CD1c-positive myeloid dendritic cell (primary cell): Measurements from ENCODE around the gene COL6A1.
"Not testable (repeated sequence)": the region's sequence is repeated elsewhere in the genome, so short reads cannot be mapped to it uniquely, and the experiment has no call there.

ENCODE experiments used
- DNase-seq: peaks from one replicate; pipeline ENCODE4 v3.0.0-alpha.2; 2016; ENCODE audit errors: extremely low spot score

COL6A1 gene

DNA sequence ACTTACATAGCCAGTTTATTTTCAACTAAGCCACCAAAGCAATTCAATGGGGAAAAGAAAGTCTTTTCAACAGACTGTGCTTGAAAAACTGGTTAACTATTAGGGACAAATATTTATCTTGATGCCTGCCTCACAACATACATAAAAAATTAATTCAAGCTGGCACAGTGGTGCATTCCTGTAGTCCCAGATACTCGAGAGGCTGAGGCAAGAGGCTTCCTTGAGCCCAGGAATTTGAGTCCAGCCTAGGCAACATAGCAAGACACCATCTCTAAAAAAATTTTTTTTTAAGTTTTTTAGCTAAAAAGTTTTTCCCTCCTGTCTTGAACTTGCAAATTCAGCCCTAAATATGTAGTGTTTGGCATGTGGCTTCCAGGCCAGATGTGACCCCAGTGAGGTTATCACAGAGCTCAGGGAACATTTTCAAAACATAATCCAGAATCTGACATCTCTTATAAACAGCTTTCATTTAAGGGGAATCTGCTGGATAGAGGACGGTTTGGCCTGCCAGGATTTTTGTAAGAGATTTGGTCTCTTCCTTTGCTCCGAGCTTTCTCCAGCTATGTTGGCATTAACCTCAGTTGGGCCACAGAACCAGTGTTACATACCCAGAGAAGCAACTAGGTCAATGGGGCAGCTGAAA, 46.4 kb downstream of the COL6A1 start:
- no peak for DNase-seq

DNA sequence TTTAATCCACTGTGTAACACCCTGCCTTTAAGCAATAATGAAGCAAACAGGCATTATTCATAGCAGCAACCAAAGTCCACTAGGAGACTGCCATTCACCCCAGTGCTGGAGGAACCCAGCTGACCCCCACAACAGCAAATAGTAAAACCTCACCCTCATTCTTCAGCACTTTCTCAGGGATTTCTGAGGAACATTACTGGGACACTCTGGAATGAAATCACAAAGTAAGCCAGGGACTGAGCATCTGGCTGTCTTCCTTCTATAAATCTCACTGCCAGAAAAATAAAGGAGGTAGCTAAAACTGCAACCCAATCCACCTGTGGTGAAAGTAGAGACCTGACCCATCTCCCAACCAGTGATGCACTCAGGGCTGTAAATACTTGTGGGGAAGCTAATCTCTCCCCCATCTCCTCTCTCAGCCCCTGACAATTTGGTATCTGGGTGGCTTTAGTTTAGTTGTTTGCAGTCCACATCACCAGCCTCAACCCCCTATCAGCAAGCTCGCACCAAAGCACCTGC, 47.1 kb downstream of the COL6A1 start:
- DNase-seq = no peak

DNA sequence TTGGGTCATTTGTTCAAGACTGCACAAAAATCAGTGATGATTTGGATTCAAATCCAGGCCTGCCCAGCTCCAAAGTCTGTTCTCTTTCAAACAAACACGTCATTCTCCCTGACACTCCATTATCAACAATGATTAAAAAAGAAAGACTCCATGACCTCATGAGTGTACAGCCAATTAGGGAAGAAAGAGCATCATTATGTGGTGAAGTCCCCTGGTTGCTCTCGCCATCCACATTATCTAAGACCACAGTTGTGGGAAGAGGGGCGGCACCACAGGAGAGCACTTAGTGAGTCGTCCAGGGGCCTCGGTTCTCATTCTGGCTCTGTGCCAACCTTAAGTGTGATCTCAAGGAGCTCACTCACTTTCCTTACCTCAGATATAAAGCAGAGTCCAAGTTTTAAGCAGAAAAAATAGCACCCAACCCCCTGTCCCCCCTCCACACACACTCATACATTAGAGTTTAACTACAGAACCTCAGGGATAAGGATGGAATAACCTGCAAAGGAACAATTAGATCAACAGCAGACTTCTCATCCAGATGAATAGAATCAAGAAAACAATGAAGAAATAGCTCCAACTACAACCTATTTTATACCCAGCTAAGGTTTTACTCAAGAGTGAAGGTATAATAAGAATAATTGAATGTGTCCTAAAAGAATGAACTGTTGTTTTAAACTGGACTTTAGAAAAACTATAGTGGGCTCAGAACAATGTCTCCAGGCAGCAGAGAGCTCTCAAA, 47.8 kb downstream of the COL6A1 start:
- DNase-seq = no peak

DNA sequence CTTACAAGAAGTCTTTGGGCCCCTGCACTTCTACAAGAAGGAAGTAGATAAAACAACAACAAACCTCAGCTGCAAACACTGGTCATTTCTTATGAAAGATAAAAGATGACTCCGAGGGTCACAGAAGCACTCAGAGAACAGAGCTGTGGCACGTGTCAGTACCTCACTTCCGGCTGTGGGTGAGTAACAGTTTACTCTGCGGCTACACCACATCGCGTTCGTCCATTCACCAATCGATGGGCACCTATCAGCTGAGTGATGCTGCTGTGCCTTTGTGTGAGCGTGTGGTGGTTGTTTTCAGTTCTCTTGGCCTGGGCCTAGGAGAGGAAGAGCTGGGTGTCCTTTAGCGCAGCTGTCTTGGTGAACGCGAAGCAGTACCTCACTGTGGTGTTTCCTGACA, 49.9 kb downstream of the COL6A1 start:
- DNase-seq = peak; percentile 3

DNA sequence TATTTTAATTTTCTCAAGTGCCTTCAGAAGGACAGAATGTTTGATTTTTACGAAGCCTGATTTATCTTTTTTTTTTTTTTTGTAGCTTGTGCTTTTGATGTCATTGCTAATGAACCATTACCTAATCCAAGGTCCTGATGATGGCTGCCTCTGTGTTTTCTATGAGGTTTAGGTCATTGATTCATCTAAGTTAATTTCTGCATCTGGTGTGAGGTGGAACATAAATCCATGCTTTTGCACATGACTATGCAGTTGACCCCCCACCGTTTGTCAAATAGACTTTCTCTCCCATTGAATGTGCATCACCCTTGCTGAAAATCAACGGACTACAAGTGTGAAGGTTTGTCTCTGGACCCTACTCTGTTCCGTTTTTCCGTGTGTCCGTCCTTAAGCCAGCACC, 50.5 kb downstream of the COL6A1 start:
- no peak for DNase-seq

DNA sequence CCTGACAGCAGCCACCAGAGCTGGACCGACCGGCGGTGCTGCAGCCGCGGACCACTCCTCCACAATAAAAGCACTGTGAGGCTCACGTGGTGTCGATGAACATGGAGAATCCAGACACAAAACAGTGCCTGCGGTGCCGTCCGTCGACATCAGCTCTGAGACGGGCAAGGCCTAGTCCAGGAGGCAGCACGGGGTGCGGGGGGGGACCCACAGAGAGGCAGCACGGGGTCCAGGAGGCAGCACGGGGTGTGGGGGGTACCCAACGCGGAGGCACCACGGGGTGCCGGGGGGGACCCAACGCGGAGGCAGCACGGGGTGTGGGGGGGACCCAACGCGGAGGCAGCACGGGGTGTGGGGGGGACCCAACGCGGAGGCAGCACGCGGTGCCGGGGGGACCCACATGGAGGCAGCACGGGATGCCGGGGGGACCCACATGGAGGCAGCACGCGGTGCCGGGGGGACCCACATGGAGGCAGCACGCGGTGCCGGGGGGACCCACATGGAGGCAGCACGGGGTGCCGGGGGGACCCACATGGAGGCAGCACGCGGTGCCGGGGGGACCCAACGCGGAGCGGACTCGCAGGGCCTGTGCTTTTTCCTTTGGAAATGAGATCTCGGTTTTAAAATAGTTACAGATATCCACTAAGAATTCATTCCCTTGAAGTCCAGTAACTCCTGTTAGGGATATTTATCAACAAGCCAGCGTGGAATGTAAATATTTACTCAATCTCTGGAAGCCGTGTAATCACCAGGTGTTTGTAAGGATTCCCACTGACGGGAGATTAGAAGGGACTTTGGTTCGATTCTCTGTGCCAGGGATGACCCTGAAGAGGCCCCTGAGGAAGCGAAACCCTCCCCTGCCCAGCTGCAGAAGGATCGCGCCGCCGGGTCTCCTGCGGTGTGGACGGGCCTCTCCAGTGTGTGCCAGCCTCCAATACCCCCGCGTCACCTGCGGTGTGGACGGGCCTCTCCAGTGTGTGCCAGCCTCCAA, 52.1 kb downstream of the COL6A1 start:
- no peak for DNase-seq

DNA sequence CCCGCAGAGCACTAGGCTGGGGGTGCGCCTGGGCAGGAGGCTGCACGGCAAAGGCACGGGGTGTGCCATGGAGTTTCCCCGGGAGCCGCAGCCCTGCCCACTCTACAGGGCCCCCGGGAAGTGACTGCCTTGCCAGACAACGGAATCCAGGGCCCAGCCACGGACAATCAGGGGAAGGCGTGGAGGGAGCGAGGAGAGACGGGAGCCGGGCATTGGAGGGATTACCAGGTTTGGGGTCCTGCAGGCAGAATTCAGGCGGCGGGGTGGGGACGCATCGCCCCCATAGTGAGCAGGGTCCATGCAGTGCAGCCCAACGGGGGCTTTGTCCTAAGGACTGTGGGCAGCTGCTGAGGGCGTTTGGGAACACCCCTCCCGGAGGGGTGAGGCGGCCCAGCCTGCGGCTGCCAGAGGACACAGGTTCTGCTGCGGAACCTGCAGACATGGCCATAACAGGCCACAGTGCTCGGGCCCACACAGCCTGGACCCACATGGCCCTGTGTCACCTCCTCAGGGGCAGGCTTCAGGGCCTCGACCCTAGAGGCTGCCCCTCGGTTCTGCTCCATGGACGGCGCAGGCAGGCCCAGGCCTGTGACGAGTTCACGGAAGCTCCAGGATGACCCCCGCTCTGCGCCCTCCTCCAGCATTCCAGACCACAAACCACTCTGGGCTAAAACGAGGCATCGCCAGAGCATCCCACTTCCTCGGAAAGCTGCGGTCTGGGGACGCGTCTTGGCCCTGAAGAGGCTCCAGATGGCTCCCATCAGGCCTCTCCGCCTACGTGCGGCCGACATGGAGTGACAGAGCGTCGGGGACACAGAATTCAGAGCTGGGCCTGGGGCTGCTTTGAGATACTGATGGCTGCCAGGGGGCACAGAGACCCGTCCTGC, 54.5 kb downstream of the COL6A1 start:
- no peak for DNase-seq

DNA sequence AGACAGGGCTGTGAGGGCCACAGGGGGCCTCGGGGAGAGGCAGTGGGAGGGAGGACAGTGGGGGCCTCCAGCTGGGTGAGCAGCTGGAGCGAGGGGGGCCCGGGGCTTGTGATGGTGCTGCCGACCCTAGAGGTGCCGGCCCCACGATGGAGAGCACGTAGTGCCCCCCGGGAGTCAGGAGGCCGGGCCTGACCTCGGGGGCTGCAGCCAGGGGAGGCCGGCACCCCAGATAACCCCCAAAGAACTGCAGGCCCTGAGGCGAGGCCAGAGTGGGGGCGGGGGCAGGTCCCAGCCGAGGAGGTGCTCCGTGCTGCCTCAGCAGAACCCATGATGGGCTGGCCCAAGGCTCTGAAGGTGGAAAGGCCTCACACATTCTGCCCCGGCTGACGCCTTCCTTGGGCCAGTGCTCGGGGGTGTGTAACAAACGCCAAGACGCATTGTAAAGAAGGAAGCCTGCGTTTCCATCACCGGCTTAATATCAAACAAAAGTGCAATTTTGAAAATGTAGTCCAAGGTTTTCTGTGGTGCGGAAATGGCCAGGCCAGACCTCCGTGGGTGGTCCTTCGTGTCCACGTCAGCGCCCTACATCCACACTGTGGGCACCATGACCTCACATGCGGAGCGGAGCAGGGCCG, 55.2 kb downstream of the COL6A1 start:
- DNase-seq = no peak

DNA sequence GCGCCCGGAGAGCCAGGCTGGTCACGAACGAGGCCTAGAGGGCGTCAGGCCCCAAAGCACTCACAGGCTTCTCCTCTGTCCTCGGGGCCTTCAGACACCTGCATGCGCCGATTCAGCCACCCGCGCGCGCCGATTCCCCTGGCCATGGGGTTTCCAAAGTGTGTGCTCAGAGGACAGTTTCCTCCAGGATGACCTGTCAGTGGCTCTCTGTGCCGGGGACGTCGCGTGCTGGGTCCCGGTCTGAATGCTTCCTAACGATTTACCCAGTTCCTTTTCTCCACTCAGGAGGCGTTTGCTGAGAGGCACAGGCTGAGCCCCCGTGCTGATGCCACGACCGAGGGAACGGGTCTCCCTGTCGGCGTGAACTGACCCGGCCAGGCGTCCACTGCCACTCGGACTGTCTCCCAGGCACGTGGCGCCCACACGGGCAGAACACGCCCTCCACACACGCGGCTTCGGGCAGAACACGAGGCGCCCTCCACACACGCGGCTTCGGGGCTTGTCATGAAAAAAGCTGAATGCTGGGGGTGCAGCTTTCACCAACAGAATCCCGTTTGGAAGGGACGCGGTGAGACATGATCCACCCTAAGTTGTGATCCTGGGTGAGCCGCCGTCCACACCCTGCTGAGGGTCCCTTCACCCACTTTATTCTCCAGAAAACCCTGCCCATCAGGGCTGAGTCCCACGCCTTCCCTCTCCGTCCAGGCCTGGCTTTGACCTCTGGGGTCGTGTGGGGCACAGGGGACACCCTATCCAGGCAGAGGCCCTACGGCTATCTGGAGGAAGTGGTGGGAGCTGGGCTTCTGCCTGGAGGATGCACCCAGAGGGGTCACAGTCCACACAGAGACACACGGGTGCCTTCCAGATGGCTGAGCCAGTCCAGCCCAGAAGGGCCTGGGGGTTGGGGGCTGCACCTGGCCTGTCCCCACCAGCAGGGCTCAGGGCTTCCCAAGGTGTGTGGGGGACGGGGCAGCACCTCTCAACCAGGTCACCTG, 56.1 kb downstream of the COL6A1 start:
- DNase-seq = no peak

DNA sequence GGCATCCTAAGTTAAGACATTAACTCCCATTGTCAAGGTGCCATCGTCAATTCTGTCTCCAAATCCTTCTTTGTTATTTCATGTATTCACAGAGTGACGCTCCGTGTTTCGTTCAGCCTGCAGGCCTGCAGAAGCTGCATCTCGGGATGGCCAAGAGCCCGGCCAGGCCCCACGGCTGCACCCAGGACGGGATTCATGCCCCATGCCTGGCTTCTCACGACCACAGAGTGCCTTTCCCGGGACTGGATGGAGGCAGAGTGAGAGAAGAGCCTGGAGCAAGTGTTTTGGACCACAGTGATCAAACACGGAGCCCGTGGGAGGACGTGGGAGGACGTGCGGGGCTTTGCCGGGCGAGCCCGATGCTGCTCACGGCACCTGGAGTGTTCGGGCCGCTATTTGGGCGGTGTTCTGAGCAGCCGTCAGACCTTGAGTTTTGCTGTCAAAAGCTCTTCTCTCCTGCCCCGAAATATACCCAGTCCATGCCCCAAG, 56.8 kb downstream of the COL6A1 start:
- DNase-seq = no peak

DNA sequence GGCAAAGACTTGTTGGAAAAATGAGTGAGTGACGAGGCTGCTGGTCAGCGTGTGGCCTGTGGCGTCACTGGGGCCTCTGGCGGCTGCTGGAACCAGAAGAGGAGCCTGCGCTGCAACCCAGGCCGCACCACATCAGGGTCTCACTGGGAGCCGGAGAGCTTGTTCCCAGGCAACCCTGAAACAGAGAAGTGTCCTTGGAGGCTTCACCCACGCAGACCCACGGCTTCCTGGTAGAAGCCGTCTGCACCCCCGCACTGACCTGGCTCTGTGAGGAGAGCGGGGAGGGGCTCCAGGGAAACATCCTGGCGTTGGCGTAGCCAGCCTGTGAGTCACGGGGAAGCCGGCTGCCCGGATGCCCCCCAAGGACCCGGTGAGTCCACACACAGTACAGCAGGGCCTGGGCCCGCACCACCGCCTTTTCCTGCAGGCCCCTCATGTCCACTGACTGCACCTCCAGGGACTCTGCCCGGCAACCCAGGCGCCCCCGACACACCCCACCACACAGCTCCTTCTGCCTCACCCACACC, 57.4 kb downstream of the COL6A1 start:
- no peak for DNase-seq

DNA sequence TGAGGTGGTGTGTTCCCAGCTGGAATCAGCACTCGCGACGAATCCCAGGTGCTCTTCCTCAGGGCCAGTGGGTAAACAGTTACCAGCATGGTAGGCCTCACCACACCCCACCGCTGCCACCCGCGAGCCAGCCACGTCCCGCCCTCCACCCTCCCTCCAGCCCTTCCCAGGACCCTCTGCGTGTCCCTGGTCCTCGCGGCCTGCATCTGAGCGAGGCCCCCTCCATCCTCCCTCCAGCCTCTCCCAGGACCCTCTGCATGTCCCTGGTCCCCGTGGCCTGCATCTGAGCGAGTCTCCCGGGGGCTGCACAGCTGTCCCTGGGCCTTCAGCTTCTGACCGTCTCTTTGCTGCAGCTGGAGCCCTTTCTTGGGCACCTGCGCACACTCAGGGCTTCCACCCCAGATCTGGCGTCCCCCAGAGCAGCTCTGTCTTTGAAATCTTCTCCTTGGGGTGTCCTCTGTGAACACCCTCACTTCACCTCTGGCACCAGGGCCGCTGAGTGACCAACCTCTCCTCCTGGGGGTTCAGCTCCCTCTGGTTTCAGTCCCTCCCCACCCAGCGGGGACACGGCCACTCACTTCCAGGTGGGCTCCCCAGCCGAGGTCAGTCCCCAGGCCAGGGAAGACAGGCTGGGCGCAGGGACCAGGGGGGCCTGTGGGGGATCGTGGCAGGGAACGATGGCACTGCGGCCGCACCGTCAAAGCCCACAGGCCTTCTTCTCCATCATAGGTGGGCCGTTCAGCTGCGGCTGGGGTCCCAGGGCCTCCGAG, 58.5 kb downstream of the COL6A1 start:
- DNase-seq = no peak

DNA sequence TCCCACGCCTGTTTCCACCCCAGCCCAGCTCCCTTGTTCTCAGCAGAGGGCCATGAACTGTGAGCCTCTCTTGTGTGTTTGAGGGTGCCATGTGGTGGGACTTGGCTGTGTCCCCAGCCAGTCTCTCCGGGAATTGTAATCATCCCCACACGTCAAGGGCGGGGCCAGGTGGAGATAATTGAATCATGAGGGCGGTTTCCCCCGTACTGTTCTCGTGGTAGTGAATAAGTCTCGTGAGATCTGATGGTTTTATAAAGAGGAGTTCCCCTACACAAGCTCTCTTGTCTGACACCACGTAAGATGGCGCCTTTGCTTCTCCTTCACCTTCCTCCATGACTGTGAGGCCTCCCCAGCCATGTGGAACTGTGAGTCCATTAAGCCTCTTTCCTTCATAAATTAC, 59.1 kb downstream of the COL6A1 start:
- DNase-seq = no peak

DNA sequence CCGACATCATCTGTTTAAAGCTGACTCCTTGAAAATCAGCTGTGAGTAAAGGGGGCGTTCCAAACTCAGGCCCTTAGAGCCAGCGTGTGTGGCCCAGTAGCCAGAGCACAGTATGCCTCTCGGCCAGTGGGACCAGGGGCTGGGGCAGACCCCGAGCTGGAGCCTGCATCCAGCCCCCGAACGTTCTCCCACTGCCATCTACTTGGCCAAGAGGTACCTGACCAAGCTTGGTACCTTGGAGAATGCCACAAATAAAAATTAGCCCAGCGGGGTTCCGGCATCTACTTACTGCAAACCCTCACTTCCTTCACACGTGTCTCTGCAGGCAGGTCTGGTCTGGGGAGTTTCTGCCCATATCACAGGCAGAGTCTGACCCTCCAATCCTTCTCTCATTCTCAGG, 59.6 kb downstream of the COL6A1 start:
- no peak for DNase-seq

DNA sequence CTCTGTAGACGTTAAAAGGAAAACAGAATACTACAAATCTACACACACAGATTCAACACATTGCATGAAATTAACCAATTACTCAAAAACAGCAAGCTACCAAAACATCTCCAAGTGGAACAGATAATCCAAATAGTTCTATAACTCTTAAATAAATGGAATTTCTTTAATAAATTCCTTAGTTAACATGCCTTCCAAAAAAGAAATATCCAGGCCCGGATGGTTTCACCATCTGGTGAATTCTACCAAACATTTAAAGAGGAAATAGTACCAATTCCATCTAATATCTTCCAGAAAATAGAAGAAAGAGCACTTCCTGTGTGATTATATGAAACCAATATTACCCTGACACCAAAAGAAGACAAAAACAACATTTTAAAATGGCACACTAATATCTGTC, 63.6 kb downstream of the COL6A1 start:
- no peak for DNase-seq

DNA sequence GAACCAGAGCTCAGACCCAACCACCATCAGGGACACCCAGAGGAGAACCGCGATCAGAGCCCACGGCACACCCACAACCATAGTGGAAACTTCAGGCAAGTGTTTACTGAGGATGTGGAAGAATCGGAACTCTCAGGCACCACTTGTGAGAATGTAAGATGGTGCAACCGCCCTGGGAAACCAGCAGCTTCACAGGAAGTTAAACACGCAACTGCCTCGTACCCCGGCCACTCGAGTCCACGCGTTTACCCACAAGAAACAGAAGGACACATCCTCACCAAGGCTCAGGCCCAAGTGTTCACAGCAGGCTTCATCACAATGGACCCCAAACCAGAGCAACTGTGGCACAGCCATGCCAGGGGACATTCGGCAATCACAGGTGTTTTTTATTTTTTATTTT, 64.9 kb downstream of the COL6A1 start:
- DNase-seq = no peak

DNA sequence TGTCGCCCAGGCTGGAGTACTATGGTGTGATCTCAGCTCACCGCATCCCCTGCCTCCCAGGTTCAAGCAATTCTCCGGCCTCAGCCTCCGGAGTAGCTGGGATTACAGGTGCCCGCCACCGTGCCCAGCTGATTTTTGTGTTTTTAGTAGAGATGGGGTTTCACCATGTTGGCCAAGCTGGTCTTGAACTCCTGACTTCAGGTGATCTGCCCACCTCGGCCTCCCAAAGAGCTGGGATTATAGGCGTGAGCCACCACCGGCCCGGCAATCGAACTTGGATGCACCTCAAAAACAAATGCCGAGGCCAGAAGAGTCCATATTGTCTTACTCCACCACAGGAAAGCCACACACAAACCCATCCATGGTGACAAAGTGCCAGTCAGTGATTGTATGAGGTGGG, 65.3 kb downstream of the COL6A1 start:
- DNase-seq = not testable (repeated sequence)
